Limb (tissue), 2 donors: ENCODE data around the gene DSG4.

ENCODE experiments used
- DNase-seq, 2 donors: peaks; one replicate each; pipeline ENCODE4 v3.0.0-alpha.2; 2016; ENCODE audit errors: extremely low spot score in 2 of 2

Gene DSG4

GRCh38 chr18:31403409-31403808 is 26.8 kb downstream of the DSG4 start:
- DNase-seq, result no peak

GRCh38 chr18:31407649-31408048 is 31.1 kb downstream of the DSG4 start:
- DNase-seq, result no peak

GRCh38 chr18:31409276-31409675 is 32.7 kb downstream of the DSG4 start:
- no peak for DNase-seq

GRCh38 chr18:31410716-31411483 is 34.3 kb downstream of the DSG4 start:
- no peak for DNase-seq

- no peak for DNase-seq
Observed at GRCh38 chr18:31413137-31413536, 36.6 kb downstream of the DSG4 start.

- no peak for DNase-seq
Observed at GRCh38 chr18:31417850-31418249, 41.3 kb downstream of the DSG4 start.

GRCh38 chr18:31419457-31419932 is 42.9 kb downstream of the DSG4 start:
- DNase-seq, result no peak

GRCh38 chr18:31420032-31420431 is 43.5 kb downstream of the DSG4 start:
- DNase-seq, result no peak

- DNase-seq, result no peak
Observed at GRCh38 chr18:31420524-31420923, 43.9 kb downstream of the DSG4 start.

- peak in 1 of 2 donors; percentile 36 for DNase-seq
Observed at GRCh38 chr18:31424383-31424988, 47.9 kb downstream of the DSG4 start.

- DNase-seq, result no peak
Observed at GRCh38 chr18:31426021-31426420, 49.4 kb downstream of the DSG4 start.

- no peak for DNase-seq
Observed at GRCh38 chr18:31426871-31427406, 50.4 kb downstream of the DSG4 start.

GRCh38 chr18:31428211-31428610 is 51.6 kb downstream of the DSG4 start:
- no peak for DNase-seq

GRCh38 chr18:31429623-31430022 is 53.0 kb downstream of the DSG4 start:
- DNase-seq, result no peak

GRCh38 chr18:31430072-31430471 is 53.5 kb downstream of the DSG4 start:
- no peak for DNase-seq

GRCh38 chr18:31430554-31430953 is 54.0 kb downstream of the DSG4 start:
- no peak for DNase-seq

GRCh38 chr18:31432316-31432715 is 55.7 kb downstream of the DSG4 start:
- no peak for DNase-seq

GRCh38 chr18:31436825-31437224 is 60.2 kb downstream of the DSG4 start:
- DNase-seq, result no peak

GRCh38 chr18:31438402-31438801 is 61.8 kb downstream of the DSG4 start:
- DNase-seq, result no peak

GRCh38 chr18:31439807-31440325 is 63.3 kb downstream of the DSG4 start:
- no peak for DNase-seq

GRCh38 chr18:31440787-31441186 is 64.2 kb downstream of the DSG4 start:
- no peak for DNase-seq

GRCh38 chr18:31441493-31441892 is 64.9 kb downstream of the DSG4 start:
- no peak for DNase-seq

GRCh38 chr18:31444142-31444541 is 67.6 kb downstream of the DSG4 start:
- no peak for DNase-seq
